DOHH2 (cell line): ENCODE results near the gene MUSTN1.

Experiments
- EZH2phosphoT487 ChIP-seq: fragments of 200-600 bp; sonication (generic); IDR thresholded peaks from 2 replicates; pipeline ENCODE4 v1.6.1; 2017; ENCODE audit warnings: borderline replicate concordance, mild to moderate bottlenecking, antibody characterized with exemption, low read length, moderate library complexity, mixed read lengths
- TF ChIP-seq, protein P1 (sequence below): fragments of 200-600 bp; sonication (generic); IDR thresholded peaks from one replicate; pipeline ENCODE4 v1.5.1; 2014; ENCODE audit warnings: antibody characterized with exemption, mild to moderate bottlenecking, low read depth, low read length; ENCODE audit not compliant: poor library complexity, severe bottlenecking

DNA sequence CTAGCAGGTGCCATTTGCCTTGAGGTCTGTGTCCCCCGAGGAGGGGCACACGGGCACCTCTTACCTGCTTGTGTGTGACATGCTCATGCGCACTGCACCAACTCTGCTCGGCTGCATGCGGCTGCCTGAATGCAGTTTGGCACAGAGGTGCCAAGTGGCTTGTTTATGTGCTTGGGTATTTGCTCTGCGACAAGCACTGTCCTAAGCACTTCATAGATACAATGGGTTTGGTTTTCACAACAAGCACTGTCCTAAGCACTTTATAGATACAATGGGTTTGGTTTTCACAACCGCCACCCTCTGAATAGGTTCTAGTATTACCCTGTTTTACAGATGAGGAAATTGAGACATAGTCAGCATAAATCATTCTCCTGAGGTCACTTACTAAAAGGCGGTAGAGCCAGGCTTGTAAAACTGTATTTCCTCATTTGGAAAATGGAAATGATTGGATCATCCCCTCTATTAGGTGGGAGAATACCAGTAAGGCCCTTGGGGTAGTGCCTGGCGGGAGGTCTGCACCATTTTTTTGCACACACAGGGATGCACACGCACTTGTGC lies 4.8 kb downstream of the MUSTN1 start:
- TF ChIP-seq, protein P1, sequence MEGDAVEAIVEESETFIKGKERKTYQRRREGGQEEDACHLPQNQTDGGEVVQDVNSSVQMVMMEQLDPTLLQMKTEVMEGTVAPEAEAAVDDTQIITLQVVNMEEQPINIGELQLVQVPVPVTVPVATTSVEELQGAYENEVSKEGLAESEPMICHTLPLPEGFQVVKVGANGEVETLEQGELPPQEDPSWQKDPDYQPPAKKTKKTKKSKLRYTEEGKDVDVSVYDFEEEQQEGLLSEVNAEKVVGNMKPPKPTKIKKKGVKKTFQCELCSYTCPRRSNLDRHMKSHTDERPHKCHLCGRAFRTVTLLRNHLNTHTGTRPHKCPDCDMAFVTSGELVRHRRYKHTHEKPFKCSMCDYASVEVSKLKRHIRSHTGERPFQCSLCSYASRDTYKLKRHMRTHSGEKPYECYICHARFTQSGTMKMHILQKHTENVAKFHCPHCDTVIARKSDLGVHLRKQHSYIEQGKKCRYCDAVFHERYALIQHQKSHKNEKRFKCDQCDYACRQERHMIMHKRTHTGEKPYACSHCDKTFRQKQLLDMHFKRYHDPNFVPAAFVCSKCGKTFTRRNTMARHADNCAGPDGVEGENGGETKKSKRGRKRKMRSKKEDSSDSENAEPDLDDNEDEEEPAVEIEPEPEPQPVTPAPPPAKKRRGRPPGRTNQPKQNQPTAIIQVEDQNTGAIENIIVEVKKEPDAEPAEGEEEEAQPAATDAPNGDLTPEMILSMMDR, result no peak
- TF ChIP-seq EZH2phosphoT487, result no peak
